Choroid plexus epithelial cell (primary cell): ENCODE data around the gene CSTF2T.

Experiments
- DNase-seq: peaks from one replicate; pipeline ENCODE4 v3.0.0-alpha.2; 2010; ENCODE audit warnings: low read depth
- H3K4me3 ChIP-seq: 2 replicates; pipeline ENCODE4 v1.5.1; 2011; ENCODE audit warnings: low read depth, mild to moderate bottlenecking, control low read depth, low read length, moderate library complexity
- TF ChIP-seq, protein P1 (sequence below): conservative IDR thresholded peaks from 2 replicates; pipeline ENCODE4 v1.5.1; 2011; ENCODE audit warnings: low read depth, mild to moderate bottlenecking, control low read depth, inconsistent platforms, low read length, moderate library complexity

CSTF2T gene, protein sequence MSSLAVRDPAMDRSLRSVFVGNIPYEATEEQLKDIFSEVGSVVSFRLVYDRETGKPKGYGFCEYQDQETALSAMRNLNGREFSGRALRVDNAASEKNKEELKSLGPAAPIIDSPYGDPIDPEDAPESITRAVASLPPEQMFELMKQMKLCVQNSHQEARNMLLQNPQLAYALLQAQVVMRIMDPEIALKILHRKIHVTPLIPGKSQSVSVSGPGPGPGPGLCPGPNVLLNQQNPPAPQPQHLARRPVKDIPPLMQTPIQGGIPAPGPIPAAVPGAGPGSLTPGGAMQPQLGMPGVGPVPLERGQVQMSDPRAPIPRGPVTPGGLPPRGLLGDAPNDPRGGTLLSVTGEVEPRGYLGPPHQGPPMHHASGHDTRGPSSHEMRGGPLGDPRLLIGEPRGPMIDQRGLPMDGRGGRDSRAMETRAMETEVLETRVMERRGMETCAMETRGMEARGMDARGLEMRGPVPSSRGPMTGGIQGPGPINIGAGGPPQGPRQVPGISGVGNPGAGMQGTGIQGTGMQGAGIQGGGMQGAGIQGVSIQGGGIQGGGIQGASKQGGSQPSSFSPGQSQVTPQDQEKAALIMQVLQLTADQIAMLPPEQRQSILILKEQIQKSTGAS

DNA sequence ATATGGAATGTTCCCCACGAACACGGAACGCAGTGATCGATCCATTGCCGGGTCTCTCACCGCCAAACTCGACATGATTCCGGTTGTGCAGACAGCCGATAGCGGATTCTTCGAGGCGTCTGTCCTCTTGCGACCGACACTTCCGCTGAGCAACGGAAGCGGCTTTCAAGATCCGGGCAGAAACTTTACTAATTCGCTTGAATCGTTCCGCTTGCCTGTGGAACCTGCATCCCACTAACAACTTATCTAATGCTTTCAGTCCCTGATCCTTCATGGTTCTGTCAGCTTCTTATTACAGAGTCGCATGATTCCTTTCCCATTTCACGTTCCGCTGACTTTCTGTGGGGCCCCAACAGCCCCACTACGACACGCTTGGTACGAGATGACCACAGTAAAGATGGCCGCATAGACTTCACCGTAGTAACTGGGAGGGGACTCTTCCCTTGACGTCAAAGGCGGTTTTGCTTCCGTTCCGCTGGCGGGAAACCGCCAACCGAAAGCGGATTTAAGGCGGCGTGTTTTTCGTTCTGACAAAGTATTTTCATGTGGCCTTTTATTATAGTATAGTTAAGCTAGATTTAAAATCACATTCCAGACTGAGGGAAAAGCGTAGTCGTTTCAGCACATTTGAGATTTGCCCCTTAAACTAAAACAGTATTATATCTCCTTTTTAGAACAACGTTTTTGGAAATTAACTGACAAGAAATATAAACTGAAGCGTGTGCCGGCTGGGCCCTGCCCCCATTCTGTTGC is at the start of gene CSTF2T:
Gene CSTF2T (minus strand): TSS at position 121 of the 753 bp plus-strand sequence. CDS start 46 bp downstream, at position 75.
- TF ChIP-seq, protein P1, sequence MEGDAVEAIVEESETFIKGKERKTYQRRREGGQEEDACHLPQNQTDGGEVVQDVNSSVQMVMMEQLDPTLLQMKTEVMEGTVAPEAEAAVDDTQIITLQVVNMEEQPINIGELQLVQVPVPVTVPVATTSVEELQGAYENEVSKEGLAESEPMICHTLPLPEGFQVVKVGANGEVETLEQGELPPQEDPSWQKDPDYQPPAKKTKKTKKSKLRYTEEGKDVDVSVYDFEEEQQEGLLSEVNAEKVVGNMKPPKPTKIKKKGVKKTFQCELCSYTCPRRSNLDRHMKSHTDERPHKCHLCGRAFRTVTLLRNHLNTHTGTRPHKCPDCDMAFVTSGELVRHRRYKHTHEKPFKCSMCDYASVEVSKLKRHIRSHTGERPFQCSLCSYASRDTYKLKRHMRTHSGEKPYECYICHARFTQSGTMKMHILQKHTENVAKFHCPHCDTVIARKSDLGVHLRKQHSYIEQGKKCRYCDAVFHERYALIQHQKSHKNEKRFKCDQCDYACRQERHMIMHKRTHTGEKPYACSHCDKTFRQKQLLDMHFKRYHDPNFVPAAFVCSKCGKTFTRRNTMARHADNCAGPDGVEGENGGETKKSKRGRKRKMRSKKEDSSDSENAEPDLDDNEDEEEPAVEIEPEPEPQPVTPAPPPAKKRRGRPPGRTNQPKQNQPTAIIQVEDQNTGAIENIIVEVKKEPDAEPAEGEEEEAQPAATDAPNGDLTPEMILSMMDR = no peak
- peak within 1 kb of the TSS; percentile 90 for H3K4me3 ChIP-seq
- DNase-seq = peak; percentile 97

DNA sequence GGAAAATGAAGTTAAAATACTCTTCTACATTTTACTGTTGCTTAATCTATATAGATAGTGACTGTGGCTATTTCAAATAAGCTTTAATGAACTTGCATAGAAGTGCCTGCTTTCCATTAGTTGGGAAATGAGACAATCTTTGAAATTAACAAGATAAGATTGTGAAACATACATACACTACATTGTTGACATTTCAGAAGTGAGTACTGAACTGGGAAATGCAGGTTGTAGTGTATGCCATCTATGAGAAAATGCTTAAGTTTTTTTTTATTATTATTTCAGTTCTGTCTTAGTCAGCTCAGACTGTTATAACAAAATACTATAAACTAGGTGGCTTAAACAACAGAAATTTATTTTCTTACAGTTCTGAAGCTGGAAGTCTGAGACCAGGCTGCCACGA is 49.6 kb upstream of the CSTF2T start:
- DNase-seq = peak; percentile 5
- TF ChIP-seq, protein P1 = no peak
- H3K4me3 ChIP-seq = no peak overlapping the region

DNA sequence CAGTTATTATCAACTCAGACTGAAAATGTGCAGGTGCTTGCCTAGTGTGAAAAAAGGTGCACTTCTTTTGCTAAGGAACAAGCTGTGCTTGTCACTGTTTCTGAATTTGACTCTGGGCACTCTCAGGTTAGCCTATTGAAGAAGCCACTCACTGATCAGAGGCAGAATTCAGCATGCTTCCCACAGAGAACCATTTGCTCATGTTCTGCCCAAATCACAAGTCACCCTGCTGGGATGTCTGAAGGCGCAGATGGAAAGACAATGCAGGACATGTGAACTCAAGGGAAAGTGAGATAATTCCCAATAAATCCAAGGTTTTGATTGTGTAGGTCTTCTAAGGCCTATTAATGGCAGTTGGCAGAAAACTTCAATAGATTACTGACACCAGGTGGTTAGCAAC is 47.8 kb upstream of the CSTF2T start:
- TF ChIP-seq, protein P1 = no peak
- no peak for DNase-seq
- no peak overlapping the region for H3K4me3 ChIP-seq

DNA sequence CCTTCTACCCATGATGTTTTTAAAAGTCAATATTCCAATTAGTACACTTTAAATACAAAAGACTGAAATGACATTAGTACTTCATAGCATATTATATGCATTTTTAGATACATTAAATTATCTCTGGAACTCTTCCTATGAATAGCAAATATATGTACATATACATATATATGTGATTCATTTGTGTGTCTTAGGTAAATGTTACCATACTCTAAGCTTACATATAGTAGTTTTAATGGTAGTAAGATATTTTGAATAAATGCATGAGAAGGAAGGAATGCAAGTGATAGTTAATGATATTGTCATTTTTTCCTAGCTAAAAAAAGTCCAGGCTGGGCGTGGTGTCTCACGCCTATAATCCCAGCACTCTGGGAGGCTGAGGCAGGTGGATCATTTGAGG is 46.0 kb upstream of the CSTF2T start:
- no peak for DNase-seq
- no peak overlapping the region for H3K4me3 ChIP-seq
- TF ChIP-seq, protein P1 = no peak

DNA sequence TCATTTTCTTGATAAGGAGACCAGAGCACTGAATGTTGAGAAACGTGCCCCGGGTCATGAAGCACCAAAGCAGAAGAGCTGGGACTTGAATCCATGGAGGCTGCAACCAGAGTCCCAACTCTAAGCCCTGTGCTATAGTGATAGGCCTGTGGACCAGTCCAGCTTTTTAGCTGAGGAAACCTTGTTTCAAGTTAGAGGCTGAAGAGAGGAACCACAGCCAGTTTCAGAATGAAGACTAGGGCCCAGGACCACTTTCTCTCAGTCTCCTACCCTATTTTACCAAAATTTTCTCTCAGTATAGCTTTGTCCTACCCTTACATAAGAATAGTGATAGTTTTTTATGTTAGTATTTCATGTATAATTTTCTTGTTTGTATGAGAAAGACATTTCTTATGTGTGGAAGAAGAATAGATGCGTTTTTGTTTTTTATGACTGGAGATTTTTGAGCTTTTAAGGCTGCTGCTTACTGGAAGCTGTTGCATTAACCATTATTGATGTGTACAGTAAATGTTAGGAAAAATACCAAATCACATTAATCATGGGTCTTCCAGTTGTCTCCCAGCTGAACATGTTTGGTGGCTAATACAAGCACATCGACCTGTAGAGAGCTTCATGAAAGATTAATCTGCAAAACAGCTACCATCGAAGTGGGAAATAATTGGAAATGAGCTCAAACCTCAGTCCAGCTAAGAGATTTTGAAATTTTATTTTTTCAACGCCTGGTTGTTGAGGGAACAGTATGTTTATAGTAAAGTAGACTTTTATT is 45.0 kb upstream of the CSTF2T start:
- TF ChIP-seq, protein P1 = no peak
- DNase-seq = no peak
- no peak overlapping the region for H3K4me3 ChIP-seq

DNA sequence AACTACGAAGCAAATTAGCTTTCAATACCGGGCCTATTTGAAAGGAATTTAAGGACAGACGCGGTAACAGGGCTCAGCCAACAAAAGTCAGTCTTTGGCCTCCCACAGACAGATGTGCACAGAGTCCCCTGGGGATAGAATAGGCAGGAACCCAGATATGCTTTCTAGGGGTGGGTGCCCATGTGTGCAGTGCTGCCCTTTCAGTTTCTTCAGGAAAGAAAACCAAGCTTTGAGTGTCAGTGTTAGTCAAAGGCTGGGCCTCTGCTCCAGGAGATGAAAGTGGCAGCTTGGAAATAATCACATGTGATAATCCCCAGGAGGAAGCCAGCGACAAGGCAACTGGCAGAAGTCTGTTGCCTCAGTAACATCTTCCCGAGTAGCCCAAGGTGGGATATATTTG is 43.8 kb upstream of the CSTF2T start:
- peak; percentile 6 for DNase-seq
- TF ChIP-seq, protein P1 = no peak
- H3K4me3 ChIP-seq = no peak overlapping the region
